GM15510 (cell line): Measurements from ENCODE around the gene EPHA6.

Experiments used
- POLR2A ChIP-seq: IDR thresholded peaks from 3 replicates; pipeline ENCODE4 v1.6.1; 2011; ENCODE audit warnings: borderline replicate concordance; ENCODE audit not compliant: insufficient read length; ENCODE audit errors: extremely low read depth

Gene EPHA6

DNA sequence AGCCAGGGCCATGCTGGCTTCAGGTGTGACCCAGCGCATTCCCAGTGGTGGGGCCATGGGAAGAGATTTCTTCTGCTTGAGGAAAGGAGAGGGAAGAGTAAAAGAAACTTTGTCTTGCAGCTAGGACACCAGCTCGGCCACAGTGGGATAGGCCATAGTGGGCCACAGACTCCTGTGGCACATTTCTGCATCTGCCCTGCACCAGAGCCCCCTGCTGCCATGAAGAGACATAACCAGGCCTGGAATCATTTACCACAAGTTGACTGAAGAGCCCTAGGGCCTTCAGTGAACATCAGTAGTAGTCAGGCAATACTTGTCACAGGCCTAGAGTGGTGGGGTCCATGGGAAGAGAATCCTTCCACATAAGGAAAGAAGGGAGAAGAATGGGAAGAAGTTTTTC is 538.8 kb downstream of the EPHA6 start:
- no peak for TF ChIP-seq POLR2A

DNA sequence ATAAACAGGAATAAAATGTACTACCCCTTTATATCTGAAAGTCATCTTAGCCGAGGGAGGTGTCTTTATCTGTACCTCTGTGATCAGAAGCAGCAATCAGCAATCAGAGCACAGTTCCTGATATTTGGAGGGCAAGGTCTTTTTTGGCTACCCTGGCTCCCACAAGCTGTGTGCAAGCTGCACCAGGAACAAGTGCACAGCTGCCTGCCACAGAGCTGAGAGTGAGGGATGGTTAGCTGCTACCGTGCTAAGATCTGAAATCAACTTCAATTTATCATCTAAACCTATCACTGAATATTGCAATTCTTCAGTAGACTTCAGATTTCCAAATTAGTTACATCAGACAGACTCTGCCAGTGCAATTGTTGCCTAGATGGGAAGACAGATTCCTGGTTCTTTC is 545.6 kb downstream of the EPHA6 start:
- TF ChIP-seq POLR2A = no peak

DNA sequence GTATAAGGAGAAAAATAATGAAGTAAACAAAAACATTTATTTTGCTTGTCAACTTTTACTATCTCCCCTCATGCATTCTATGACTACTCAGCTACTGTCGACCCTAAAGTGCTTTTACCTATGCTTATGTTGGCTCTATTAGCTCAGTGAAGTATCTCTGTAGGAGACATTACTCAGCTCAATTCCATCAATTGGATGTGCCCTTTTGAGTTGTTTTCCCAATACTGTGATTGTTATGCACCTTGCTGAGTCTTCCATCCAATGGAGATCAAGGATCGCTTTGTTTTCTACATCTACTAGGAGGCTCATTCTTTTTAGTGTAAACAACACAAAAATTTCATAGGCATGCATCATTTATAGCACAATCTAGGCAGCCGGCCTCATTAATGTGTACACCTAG is 546.4 kb downstream of the EPHA6 start:
- no peak for TF ChIP-seq POLR2A

DNA sequence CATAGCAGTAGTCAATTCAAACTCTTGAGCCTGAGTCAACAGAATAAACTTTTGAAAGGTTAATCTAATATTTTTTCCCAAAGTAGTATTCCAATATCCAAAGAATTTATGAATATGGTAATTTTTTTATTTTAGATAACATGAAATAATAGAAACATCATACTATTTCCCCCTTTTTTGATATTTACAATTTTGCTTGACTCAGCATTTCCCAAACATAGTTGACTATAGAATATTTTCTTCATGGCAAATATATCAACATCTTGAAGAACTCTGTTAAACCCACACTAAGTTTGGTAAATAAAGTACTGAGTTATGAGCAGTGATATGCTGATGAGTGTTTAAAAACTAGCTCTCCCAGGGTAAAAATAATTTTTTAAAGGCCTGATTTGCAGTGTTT is 570.2 kb downstream of the EPHA6 start:
- TF ChIP-seq POLR2A = no peak

DNA sequence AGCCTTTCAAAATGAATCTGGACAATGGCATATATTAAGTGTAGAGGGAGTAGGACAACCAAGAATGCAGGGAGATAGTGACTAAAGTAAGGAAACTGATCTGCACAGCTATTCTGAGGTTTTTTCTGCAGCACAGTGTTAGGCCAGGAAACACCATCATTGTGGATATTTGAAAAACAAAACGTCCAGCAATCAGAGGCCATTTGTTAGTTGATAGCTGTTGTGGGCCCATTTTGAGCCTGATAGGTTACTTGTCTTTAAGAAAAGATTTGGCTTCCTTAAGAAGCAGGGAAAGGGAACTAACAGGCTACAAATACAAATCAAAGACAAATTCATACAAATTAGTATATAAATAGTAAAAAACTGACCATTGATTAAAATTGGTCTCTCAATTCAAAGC is 574.4 kb downstream of the EPHA6 start:
- no peak for TF ChIP-seq POLR2A

DNA sequence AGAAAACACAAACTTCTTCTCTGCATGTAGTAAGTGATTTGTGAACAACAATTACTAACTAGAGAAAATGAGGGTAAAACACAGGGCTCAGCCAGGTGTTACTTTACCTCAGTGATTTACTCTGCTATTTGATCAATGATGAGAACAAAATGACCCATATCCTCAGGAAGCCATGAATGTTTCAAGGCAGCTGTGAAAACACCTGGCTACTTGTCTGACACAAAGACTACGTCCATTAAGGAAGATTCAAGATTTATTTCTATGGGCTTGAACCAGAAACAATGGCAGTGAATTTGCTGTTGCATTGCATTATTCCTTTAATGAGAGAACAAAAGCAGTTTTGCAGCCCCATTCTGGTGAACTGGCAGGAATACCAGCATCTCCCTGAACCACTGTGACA is 575.5 kb downstream of the EPHA6 start:
- no peak for TF ChIP-seq POLR2A

DNA sequence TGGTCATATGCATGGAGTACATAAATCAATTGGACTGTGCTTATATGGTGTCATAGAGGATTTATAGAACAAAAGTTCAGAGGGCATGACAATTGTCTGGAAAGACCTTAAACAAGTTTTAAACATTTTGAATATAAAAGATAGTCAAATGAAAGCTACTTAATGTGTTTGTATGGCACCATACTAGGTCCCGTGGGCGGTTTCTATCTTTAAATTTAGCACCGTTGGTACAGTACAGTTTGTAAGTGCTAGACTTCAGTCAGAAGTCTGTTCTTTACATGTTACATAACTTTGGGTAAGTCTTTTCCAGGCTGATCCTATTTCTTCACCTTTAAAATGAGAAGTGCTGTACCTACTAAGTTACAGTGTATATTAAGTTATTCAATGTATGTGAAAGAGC is 576.8 kb downstream of the EPHA6 start:
- TF ChIP-seq POLR2A = no peak

DNA sequence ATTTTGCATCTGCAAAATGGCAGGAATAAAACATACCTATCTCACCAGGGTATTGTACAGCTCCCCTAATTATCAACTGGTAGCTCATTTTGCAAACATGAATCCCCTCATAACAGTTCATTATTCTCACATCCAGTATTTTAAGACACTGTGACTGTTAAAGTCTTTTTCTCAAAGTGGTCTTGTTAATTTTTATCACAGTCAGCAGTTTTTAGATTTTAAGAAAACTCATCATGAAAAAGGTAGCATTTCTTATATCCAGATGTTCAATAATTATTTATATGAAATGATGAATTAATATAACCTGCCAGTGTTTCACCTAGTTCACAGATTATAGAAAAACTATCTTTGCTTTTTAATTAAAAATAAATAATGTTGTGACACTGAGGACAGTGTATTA is 595.2 kb downstream of the EPHA6 start:
- no peak for TF ChIP-seq POLR2A

DNA sequence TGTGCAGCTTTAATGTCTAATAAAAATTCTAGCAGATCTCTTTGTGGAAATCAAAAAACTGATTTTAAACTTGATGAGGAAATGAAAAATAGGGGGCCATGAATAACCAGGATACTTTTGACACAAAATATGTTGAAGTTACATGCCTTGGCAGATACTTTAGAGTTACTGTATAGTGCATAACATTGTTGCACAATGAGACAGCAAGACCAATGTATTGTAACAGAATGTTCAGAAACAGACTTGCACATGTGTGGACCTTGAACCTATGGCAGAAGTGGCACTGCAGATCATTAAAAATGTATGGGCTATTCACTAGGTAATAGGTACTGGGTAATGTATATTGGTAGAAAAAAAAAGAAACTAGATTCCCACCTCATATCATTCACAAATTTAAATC is 607.2 kb downstream of the EPHA6 start:
- TF ChIP-seq POLR2A = no peak

DNA sequence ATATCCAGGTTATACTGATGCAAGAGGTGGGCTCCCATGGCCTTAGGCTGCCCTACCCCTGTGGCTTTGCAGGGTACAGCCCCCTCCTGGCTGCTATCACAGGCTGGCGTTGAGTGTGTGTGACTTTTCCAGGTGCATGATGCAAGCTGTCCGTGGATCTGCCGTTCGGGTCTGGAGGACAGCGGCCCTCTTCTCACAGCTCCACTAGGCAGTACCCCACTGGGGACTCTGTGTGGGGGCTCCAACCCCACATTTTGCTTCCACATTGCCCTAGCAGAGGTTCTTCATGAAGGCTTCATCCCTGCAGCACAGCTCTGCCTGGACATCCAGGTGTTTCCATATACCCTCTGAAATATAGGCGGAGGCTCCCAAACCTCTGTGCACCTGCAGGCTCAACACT is 610.6 kb downstream of the EPHA6 start:
- no peak for TF ChIP-seq POLR2A

DNA sequence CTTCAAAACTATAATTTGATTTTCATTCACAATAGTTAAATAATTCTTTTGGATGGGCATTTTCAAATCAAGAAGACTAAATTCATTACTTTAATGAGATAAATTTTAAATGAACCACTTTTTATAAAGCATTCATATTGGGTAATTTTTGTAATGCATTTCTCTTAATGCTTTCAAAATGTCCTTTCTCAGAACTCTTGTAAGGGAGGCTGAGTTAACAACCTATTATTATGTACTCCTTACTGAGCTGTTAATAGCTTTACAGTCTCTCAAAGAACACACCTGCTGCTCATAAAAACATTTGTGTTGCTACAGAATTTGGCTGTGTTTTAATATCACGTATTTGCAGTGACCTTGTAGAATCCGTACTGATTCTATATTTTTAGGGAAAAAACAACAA is 616.2 kb downstream of the EPHA6 start:
- no peak for TF ChIP-seq POLR2A

DNA sequence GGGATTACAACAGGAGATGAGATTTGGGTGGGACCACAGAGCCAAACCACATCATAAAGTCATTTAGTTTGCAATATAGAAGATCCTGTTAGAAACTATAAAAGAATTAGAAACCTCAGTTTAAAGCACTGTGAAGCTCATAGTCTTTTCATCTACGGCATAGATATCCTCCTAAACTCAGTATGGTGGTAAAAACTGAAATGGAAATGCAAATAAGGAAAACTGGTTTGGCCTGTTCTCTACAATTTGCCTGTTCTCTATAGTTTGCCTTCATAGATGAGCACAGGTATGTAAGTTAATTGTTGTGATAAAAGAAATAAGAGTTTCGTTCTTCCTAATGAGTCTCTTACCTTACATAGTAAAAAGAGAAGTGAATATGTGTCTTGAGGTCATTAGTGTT is 618.5 kb downstream of the EPHA6 start:
- TF ChIP-seq POLR2A = no peak

DNA sequence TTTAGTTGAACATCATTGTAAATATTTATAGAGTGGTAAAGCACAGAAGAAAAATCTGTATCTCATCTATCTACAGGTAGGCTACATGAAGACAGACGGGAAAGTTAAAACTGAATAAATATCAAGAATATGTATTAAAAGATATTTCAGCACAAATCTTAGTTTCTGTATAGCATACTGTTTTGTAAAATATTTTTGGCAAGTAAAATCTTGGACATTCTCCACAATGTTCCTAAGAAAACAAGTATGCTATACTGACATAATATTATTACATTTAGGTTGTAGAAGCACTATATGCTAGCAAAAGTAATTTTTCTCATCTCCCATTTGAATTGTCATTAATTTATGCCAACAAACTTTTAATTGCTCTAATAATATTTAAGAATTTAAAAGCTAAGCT is 623.7 kb downstream of the EPHA6 start:
- TF ChIP-seq POLR2A = no peak

DNA sequence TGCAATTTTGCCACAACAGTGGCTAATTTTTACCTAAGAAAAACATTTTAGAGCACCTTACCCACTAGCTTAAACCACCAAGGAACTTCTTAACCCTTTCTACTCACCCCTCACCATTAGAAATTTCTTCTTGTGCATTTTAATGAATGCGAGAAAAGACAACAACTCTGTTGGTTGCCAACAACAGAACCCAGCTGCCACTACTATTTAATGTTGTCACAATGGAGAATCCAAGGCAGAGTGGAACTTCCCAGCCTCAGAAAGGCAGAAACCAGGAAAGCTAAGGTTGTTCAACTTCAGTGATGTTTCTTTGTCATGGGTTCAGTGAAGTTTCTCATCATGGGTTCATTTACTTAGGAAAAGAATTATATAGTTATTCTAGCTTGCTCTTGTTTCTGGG is 625.0 kb downstream of the EPHA6 start:
- TF ChIP-seq POLR2A = no peak

DNA sequence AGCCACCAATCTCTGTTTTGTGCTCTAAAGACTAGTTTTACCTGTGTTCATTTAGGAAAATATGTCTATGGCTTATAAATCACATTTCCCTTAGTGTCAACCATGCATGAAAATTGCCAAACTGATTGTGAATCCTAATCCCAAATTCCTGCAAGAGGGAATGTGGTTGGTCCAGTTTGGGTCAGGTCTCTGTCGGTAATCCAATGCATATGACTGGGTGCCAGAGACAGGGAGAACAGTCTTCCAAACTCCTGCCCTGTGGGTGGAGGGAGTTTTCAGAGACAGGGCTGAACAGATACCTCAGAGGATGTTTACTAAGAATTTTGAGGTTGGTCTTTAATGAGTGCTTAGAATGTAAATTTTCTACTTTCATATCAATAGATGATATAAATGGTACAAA is 649.6 kb downstream of the EPHA6 start:
- TF ChIP-seq POLR2A = no peak

DNA sequence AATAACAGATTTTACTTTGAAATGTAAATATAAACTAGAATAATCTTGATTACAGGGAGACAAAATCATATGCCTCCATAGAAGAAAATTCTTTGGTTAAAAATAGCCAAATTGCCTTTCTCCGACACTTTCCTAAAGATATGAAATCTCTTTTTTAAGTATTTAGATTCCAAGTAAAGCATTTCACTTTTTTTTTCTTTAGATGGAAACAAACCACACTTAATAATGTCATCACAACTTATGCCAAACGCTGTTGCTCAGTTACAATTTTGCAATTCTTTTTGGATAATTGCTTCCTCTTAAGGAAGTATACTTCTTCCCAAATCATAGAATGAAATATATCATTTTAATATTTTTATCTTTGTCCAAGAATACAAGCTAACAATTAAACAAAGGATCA is 656.1 kb downstream of the EPHA6 start:
- TF ChIP-seq POLR2A = no peak

DNA sequence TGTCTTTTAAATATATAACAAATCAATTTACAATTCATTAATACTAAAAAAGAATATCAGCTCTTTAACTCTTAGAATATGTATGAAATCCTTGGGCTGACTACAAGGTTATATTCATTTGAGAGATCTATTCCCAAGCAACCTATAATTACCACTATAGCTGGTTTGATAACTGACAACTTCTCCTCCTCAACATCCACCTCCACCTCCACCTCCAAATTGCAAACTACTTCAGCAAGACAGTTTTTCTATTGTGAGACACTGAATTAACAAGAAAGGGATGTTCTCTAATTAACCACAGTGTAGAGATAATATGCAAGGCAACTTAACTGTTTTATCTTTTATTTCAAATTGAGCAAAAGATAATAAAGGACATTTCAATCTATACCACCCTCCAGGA is 665.3 kb downstream of the EPHA6 start:
- no peak for TF ChIP-seq POLR2A
